Stimulated activated CD8-positive, alpha-beta memory T cell treated with anti-CD3 and anti-CD28 coated beads, Interleukin-15, amount 100 ng/mL, for 48 hours (primary cell): ENCODE measurements around the gene DCLK1.

ENCODE experiments used
- DNase-seq, 2 donors: peaks; one replicate each; pipeline ENCODE4 v3.0.0-alpha.2; 2020; ENCODE audit warnings: low read depth in 2 of 2

The DCLK1 gene

GRCh38 chr13:35747594-35747993 is 383.6 kb downstream of the DCLK1 start:
- no peak for DNase-seq

GRCh38 chr13:35744566-35745178 is 386.5 kb downstream of the DCLK1 start:
- no peak for DNase-seq

- DNase-seq, result no peak
These were observed 387.0 kb downstream of the DCLK1 start for GRCh38 chr13:35744144-35744543.

GRCh38 chr13:35743165-35743564 is 388.0 kb downstream of the DCLK1 start:
- no peak for DNase-seq

- DNase-seq, result no peak
These were observed 389.5 kb downstream of the DCLK1 start for GRCh38 chr13:35741657-35742056.

GRCh38 chr13:35736876-35737275 is 394.3 kb downstream of the DCLK1 start:
- no peak for DNase-seq

- DNase-seq, result no peak
These were observed 397.4 kb downstream of the DCLK1 start for GRCh38 chr13:35733827-35734226.

- no peak for DNase-seq
These were observed 398.6 kb downstream of the DCLK1 start for GRCh38 chr13:35732565-35732964.

- DNase-seq, result no peak
These were observed 399.7 kb downstream of the DCLK1 start for GRCh38 chr13:35731471-35731870.

- no peak for DNase-seq
These were observed 401.1 kb downstream of the DCLK1 start for GRCh38 chr13:35729926-35730627.

GRCh38 chr13:35727881-35728280 is 403.3 kb downstream of the DCLK1 start:
- DNase-seq, result no peak

- DNase-seq, result no peak
These were observed 406.7 kb downstream of the DCLK1 start for GRCh38 chr13:35724446-35724845.

GRCh38 chr13:35723821-35724220 is 407.4 kb downstream of the DCLK1 start:
- no peak for DNase-seq

- DNase-seq, result no peak
These were observed 408.1 kb downstream of the DCLK1 start for GRCh38 chr13:35723053-35723461.

- DNase-seq, result no peak
These were observed 408.6 kb downstream of the DCLK1 start for GRCh38 chr13:35722458-35723052.

GRCh38 chr13:35720690-35721554 is 410.3 kb downstream of the DCLK1 start:
- DNase-seq, result peak in 1 of 2 donors; percentile 8

GRCh38 chr13:35720290-35720689 is 410.9 kb downstream of the DCLK1 start:
- no peak for DNase-seq
